Peyer's patch (tissue), 4 donors: ENCODE data around the gene SMAD3. TPM values are rescaled to one million over a fixed set of nuclear protein-coding genes. Genes with fewer than 3 reads are reported as not detected.
A peak's percentile ranks its signal among the peaks of the same experiment; 100 is the strongest.

Source experiments
- DNase-seq, 3 donors: peaks; one replicate each; pipeline ENCODE4 v3.0.0-alpha.2; 2017 to 2019
- H3K27ac ChIP-seq, 4 donors: fragments of 200-600 bp; sonication (generic); one replicate each; pipeline ENCODE4 v1.5.1; 2016 to 2019
- H3K27me3 ChIP-seq, 2 donors: fragments of 200-600 bp; sonication (generic); one replicate each; pipeline ENCODE4 v1.5.1; 2019
- H3K36me3 ChIP-seq, 3 donors: fragments of 200-600 bp; sonication (generic); one replicate each; pipeline ENCODE4 v1.5.1; 2016 to 2019
- H3K4me1 ChIP-seq, 4 donors: fragments of 200-600 bp; sonication (generic); one replicate each; pipeline ENCODE4 v1.5.1; 2016 to 2019
- H3K4me3 ChIP-seq, 4 donors: fragments of 200-600 bp; sonication (generic); 1 replicate in 3 of 4; 2 replicates in 1 of 4; pipeline ENCODE4 v1.5.1; 2016 to 2019; ENCODE audit warnings: mild to moderate bottlenecking in 1 of 4
- H3K9me3 ChIP-seq, 4 donors: fragments of 200-600 bp; sonication (generic); one replicate each; pipeline ENCODE4 v1.5.1; 2016 to 2019; ENCODE audit warnings: mild to moderate bottlenecking in 1 of 4
- POLR2A ChIP-seq, 2 donors: fragments of 450-650 bp; IDR thresholded peaks; one replicate each; pipeline ENCODE4 v1.5.1; 2017; ENCODE audit warnings: antibody characterized with exemption in 2 of 2, mild to moderate bottlenecking in 2 of 2, moderate library complexity in 2 of 2
- total RNA-seq, 4 donors: library from RNA; depleted of rRNA; stranded (reverse); fragments of >200 nt; gene quantifications; one replicate each; pipeline ENCODE4 v1.1.0, GENCODE V29; 2016
- TF ChIP-seq, protein P1 (sequence below), 6 experiments: fragments of 450-650 bp in 4 of 6; fragments of 200-600 bp in 2 of 6; sonication (generic) in 1 of 6; IDR thresholded peaks; one replicate each; pipeline ENCODE4 v1.5.1; 2017 to 2019; ENCODE audit warnings: antibody characterized with exemption in 6 of 6, mild to moderate bottlenecking in 3 of 6, moderate library complexity in 1 of 6

SMAD3 gene
- total RNA-seq, 4 donors from 2014 or later, result 43.7 to 80.0 (median 60.2) TPM

- H3K4me3 ChIP-seq, result no peak overlapping the region
- peaks cover 0 to 7% (median 2%) of the 10 kb centered on the region in 4 donors for H3K4me1 ChIP-seq
- no peak for TF ChIP-seq POLR2A (IDR thresholded peaks at IDR 0.05)
- TF ChIP-seq, protein P1, sequence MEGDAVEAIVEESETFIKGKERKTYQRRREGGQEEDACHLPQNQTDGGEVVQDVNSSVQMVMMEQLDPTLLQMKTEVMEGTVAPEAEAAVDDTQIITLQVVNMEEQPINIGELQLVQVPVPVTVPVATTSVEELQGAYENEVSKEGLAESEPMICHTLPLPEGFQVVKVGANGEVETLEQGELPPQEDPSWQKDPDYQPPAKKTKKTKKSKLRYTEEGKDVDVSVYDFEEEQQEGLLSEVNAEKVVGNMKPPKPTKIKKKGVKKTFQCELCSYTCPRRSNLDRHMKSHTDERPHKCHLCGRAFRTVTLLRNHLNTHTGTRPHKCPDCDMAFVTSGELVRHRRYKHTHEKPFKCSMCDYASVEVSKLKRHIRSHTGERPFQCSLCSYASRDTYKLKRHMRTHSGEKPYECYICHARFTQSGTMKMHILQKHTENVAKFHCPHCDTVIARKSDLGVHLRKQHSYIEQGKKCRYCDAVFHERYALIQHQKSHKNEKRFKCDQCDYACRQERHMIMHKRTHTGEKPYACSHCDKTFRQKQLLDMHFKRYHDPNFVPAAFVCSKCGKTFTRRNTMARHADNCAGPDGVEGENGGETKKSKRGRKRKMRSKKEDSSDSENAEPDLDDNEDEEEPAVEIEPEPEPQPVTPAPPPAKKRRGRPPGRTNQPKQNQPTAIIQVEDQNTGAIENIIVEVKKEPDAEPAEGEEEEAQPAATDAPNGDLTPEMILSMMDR (IDR thresholded peaks at IDR 0.05), result no peak
- H3K9me3 ChIP-seq, result no peaks in the 10 kb centered on the region
- H3K27me3 ChIP-seq, result no peaks in the 10 kb centered on the region
- peaks cover 0 to 6% (median 0%) of the 10 kb centered on the region in 3 donors for H3K36me3 ChIP-seq
- DNase-seq, result no peak
- peak overlapping the region in 2 of 4 donors; percentile 15 to 44 for H3K27ac ChIP-seq
These were observed 175.9 kb downstream of the SMAD3 start for GRCh38 chr15:67241132-67241855.

DNA sequence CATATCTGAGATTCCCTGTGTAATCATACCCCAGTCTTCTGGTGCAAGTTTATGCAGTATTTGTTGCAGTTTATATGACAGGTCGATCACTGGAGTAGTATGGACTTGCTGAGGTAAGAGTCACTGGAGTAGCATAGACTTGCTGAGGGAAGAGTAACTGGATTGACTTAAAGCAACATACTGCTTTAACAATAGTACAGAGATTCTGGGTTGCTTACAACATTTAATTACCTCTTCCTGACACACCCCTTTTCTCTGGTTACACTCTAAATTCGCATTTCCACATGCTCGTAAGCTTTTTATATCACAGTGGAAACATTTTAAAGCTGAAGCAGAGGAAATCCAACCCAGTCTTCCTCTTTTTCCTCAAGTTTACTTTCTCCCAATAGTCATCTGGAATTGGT is 177.3 kb downstream of the SMAD3 start:
- Histone ChIP-seq H3K9me3 (peaks cover 0 to 6% (median 0%) of the 10 kb centered on the region in 4 donors), H3K27ac (no peak overlapping the region), H3K27me3 (no peaks in the 10 kb centered on the region), H3K36me3 (peaks cover 0 to 14% (median 0%) of the 10 kb centered on the region in 3 donors), H3K4me1 (peaks cover 0 to 7% (median 2%) of the 10 kb centered on the region in 4 donors), H3K4me3 (no peak overlapping the region)
- DNase-seq, result no peak
- TF ChIP-seq, protein P1 (IDR thresholded peaks at IDR 0.05), result no peak
- no peak for TF ChIP-seq POLR2A (IDR thresholded peaks at IDR 0.05)

Other genes starting within 250 kb of the SMAD3 start
- gene AAGAB, start 189.1 kb downstream of the SMAD3 start, total RNA-seq, result 10 to 100 TPM; 27.5 to 54.5 (median 42.8) TPM
- gene IQCH, start 189.2 kb downstream of the SMAD3 start, total RNA-seq, result 1 to 10 TPM in 1 of 4 donors, under 1 TPM in 3; 0.53 to 1.2 (median 0.88) TPM